HS-5 (cell line): ENCODE measurements around the gene CEL.

Experiments
- DNase-seq: peaks from one replicate; pipeline ENCODE4 v3.0.0-alpha.2; 2012; ENCODE audit warnings: low read depth

Gene CEL

DNA sequence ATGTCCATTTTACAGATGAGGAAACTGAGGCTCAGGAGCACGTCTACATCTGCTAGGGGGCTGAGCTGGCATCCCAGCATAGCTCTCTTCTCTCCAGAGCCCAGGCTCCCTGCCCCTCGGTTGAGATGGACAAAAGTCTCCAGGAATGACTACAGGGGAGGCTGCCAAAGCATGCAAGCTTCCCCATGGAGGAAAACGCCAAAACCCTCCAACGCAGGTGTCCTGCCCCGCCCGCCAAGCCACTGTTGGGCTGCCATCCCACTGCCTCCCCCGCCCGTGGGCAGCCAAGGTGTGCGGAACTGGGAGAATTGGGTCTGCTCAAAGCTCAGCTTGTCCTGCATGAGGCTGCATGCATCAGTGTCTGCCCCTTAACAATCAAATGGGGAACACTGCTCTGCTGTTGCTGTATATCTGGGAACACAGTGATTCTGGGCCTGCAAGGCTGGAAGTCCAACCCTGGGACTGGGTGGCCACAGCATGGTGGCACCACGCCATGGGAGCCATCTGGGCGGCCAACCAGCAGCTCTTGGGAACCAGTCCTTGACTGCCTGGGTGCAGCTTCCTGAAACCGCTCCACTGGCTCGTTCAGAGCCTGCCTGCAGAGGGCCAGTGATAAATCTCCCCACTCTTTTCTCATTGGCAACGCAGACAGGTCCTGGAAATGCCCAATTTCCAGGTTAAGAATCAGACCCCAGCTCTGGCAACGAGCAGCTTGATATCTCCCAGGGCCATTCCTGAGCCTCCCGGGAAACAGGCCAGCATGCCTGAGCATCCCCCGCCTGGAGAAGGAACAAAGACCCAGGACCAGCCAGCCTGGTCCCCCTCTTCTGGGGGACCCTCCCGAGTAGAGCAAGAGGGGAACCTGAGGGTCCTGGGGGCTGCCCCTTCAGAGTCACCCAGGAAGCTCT is 55.7 kb downstream of the CEL start:
- DNase-seq = no peak

- DNase-seq = no peak
Observed at GRCh38 chr9:133118179-133118520, 56.4 kb downstream of the CEL start.

DNA sequence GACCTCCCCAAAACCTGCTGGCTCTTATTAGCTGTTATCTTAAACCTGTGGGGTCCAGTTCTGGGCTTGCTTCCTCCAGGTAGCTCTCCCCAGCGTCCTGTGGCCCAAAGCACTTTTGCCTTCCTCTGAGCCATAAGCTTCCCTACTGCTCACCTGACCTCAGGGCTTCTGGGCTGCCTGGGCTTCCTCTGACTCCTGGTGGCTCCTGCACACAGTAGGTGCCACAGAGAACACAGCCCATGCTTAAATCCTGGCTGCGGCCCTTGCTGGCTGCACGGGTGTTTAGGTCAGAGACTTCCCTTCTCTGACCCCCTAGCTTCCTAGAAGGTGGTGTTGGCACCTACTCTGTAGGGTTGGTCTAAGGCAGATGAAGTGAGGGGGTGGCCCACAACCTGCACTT is 56.8 kb downstream of the CEL start:
- no peak for DNase-seq

- no peak for DNase-seq
Observed at GRCh38 chr9:133119103-133119845, 57.5 kb downstream of the CEL start.

- DNase-seq = no peak
Observed at GRCh38 chr9:133119846-133120500, 58.2 kb downstream of the CEL start.

GRCh38 chr9:133120501-133121197 is 58.9 kb downstream of the CEL start:
- no peak for DNase-seq
